Globus pallidus (tissue), 1 donor: ENCODE measurements around the gene ZNF500.

Experiments used
- DNase-seq: peaks from one replicate; pipeline ENCODE4 v3.0.0-alpha.2; 2015; ENCODE audit warnings: low spot score

ZNF500 gene

GRCh38 chr16:4704913-4705312, 62.0 kb downstream of the ZNF500 start:
- no peak for DNase-seq

- no peak for DNase-seq
These were observed 62.5 kb downstream of the ZNF500 start for GRCh38 chr16:4704491-4704890.

- DNase-seq = no peak
These were observed 63.1 kb downstream of the ZNF500 start for GRCh38 chr16:4703906-4704305.

GRCh38 chr16:4702466-4702808, 64.5 kb downstream of the ZNF500 start:
- no peak for DNase-seq

- DNase-seq = no peak
These were observed 65.0 kb downstream of the ZNF500 start for GRCh38 chr16:4701791-4702465.

GRCh38 chr16:4700997-4701743, 65.8 kb downstream of the ZNF500 start:
- DNase-seq = no peak

- DNase-seq = no peak
These were observed 66.5 kb downstream of the ZNF500 start for GRCh38 chr16:4700380-4700996.

- no peak for DNase-seq
These were observed 67.9 kb downstream of the ZNF500 start for GRCh38 chr16:4699046-4699556.

GRCh38 chr16:4698321-4699045, 68.5 kb downstream of the ZNF500 start:
- DNase-seq = no peak
